K562 (cell line): Measurements from ENCODE around the gene DKK3. TPM values are rescaled to one million over a fixed set of nuclear protein-coding genes. Genes with fewer than 3 reads are reported as not detected.

Experiments used
- ATAC-seq: fragments of 200-7000 bp; cut with Tn5 transposase; 3 replicates; pipeline ENCODE4 v1.9.1; 2020; ENCODE audit warnings: moderate library complexity
- BruUV-seq: library from RNA; stranded (reverse); fragments of 400-500 nt; replicated peaks from 2 replicates; lab custom pipeline; 2021; lab: Mats Ljungman, UMichigan
- CTCF ChIA-PET: fragments of 300-600 bp; formaldehyde crosslinking; extraction: SDS; loops from one replicate; lab custom pipeline; 2021; ENCODE audit warnings: low intra/inter-chr PET ratio; lab: Yijun Ruan, JAX
- POLR2A ChIA-PET: fragments of 300-600, 350-650 bp; sonication (Branson Sonifier 250); formaldehyde crosslinking; extraction: SDS; loops from one replicate; lab custom pipeline; 2021; ENCODE audit warnings: antibody characterized with exemption, inconsistent platforms; lab: Yijun Ruan, JAX
- DNase-seq, 4 experiments: peaks; one replicate each; pipeline versions ENCODE4 v3.0.0 to v3.0.0-alpha.2; 2011 to 2018; ENCODE audit warnings: low spot score in 3 of 4, mixed read lengths in 3 of 4; ENCODE audit errors: extremely low read depth in 1 of 4
- FAIRE-seq: peaks from 2 replicates; lab custom pipeline; 2011; peaks lifted over from hg19 to GRCh38; lab: Jason Lieb, UNC
- H2AFZ ChIP-seq: 2 replicates; pipeline ENCODE4 v1.6.0; 2011; ENCODE audit warnings: low read depth, low read length, control low read depth, inconsistent platforms
- H3K27ac ChIP-seq: fragments of 200-600 bp; 3 replicates; pipeline ENCODE4 v1.8.0; 2011; ENCODE audit warnings: low read depth, mild to moderate bottlenecking, control low read depth, inconsistent platforms, low read length, moderate library complexity, mixed read lengths; ENCODE audit errors: extremely low read depth
- H3K27me3 ChIP-seq, 2 experiments: fragments of 300-600 bp in 1 of 2; 2 replicates in 1 of 2; 3 replicates in 1 of 2; pipeline versions ENCODE4 v1.6.0 to v1.8.0; 2011; ENCODE audit warnings: inconsistent platforms in 2 of 2, low read length in 2 of 2, mild to moderate bottlenecking in 1 of 2, mixed read lengths in 1 of 2, moderate library complexity in 1 of 2; ENCODE audit not compliant: control insufficient read depth in 2 of 2, insufficient read depth in 2 of 2
- H3K36me3 ChIP-seq: fragments of 300-600 bp; 3 replicates; pipeline ENCODE4 v1.8.0; 2011; ENCODE audit warnings: mild to moderate bottlenecking, low read length, inconsistent platforms; ENCODE audit not compliant: control insufficient read depth, insufficient read depth
- H3K4me1 ChIP-seq, 2 experiments: fragments of 200-600 bp in 1 of 2; replicated peaks in 1 of 2; 2 replicates in 1 of 2; 3 replicates in 1 of 2; pipeline versions ENCODE4 v1.5.1 to v1.8.0; 2011; ENCODE audit warnings: inconsistent platforms in 2 of 2, low read length in 2 of 2, mild to moderate bottlenecking in 1 of 2, mixed read lengths in 1 of 2, moderate library complexity in 1 of 2; ENCODE audit not compliant: control insufficient read depth in 2 of 2, insufficient read depth in 2 of 2
- H3K4me2 ChIP-seq: 2 replicates; pipeline ENCODE4 v1.6.1; 2011; ENCODE audit warnings: low read length, control low read depth, inconsistent platforms, mixed read lengths; ENCODE audit not compliant: insufficient read depth
- H3K4me3 ChIP-seq: fragments of 200-600 bp; sonication (generic), shearing (Covaris generic); 2 replicates; pipeline ENCODE4 v1.5.1; 2016; ENCODE audit warnings: control low read depth, inconsistent platforms
- H3K79me2 ChIP-seq: fragments of 200-600 bp; 3 replicates; pipeline ENCODE4 v1.8.0; 2011; ENCODE audit warnings: low read length, inconsistent platforms; ENCODE audit not compliant: control insufficient read depth, insufficient read depth
- H3K9ac ChIP-seq, 2 experiments: 2 replicates each; pipeline versions ENCODE4 v1.6.0 to v1.6.1; 2011; ENCODE audit warnings: low read depth in 2 of 2, low read length in 2 of 2, control low read depth in 1 of 2, inconsistent platforms in 1 of 2, mild to moderate bottlenecking in 1 of 2, mixed read lengths in 1 of 2; ENCODE audit not compliant: insufficient read depth in 1 of 2
- H3K9me1 ChIP-seq: one replicate; pipeline ENCODE4 v1.6.0; 2011; ENCODE audit warnings: inconsistent platforms, mild to moderate bottlenecking, low read length, moderate library complexity; ENCODE audit not compliant: control insufficient read depth, insufficient read depth
- H3K9me3 ChIP-seq: replicated peaks from 2 replicates; pipeline ENCODE4 v1.5.1; 2011; ENCODE audit warnings: low read depth, low read length, inconsistent platforms; ENCODE audit not compliant: control insufficient read depth, insufficient read depth
- H4K20me1 ChIP-seq: replicated peaks from 2 replicates; pipeline ENCODE4 v1.6.1; 2011; ENCODE audit warnings: low read length, inconsistent platforms, mixed read lengths; ENCODE audit not compliant: control insufficient read depth, insufficient read depth
- CBX1 ChIP-seq: sonication (generic); IDR thresholded peaks from 2 replicates; pipeline ENCODE4 v1.6.1; 2016; ENCODE audit warnings: antibody characterized with exemption, low read depth, mild to moderate bottlenecking
- CEBPG ChIP-seq, 3 experiments: fragments of 200-800 bp in 1 of 3; sonication (Bioruptor generic) in 1 of 3; sonication (generic) in 1 of 3; formaldehyde crosslinking in 1 of 3; IDR thresholded peaks in 2 of 3; conservative IDR thresholded peaks in 1 of 3; 2 replicates each; pipeline versions ENCODE4 v1.6.1 to v1.8.0; 2016 to 2022; ENCODE audit warnings: missing compliant biosample characterization in 2 of 3, missing genetic modification characterization in 2 of 3, mild to moderate bottlenecking in 1 of 3, missing genetic modification reagents in 1 of 3
- NR2C2 ChIP-seq, 2 experiments: fragments of 200-800 bp in 1 of 2; sonication (Bioruptor generic) in 1 of 2; sonication (generic) in 1 of 2; formaldehyde crosslinking in 1 of 2; IDR thresholded peaks; 2 replicates each; pipeline versions ENCODE4 v1.6.1 to v1.8.0; 2016 to 2022; ENCODE audit warnings: mild to moderate bottlenecking in 1 of 2, missing compliant biosample characterization in 1 of 2, missing genetic modification characterization in 1 of 2, missing genetic modification reagents in 1 of 2
- TAF9B ChIP-seq: fragments of 450-650 bp; IDR thresholded peaks from 2 replicates; pipeline ENCODE4 v1.6.1; 2018; ENCODE audit warnings: mild to moderate bottlenecking; ENCODE audit not compliant: partially characterized antibody
- TCF7 ChIP-seq: sonication (generic); IDR thresholded peaks from 2 replicates; pipeline ENCODE4 v1.6.1; 2016; ENCODE audit warnings: antibody characterized with exemption, borderline replicate concordance
- TEAD1 ChIP-seq, 2 experiments: fragments of 450-650 bp in 1 of 2; sonication (generic) in 1 of 2; formaldehyde crosslinking; IDR thresholded peaks; 2 replicates each; pipeline versions ENCODE4 v1.4.0 to v1.8.0; 2020 to 2022; ENCODE audit warnings: mild to moderate bottlenecking in 2 of 2, missing genetic modification reagents in 1 of 2
- ZFPM2 ChIP-seq: fragments of 250-450 bp; sonication (Bioruptor Pico); IDR thresholded peaks from 2 replicates; pipeline ENCODE4 v1.5.1; 2022; ENCODE audit warnings: mild to moderate bottlenecking
- ZNF253 ChIP-seq: fragments of 250-450 bp; sonication (Bioruptor Pico); conservative IDR thresholded peaks from 2 replicates; pipeline ENCODE4 v1.6.1; 2021; ENCODE audit warnings: mild to moderate bottlenecking
- ZNF507 ChIP-seq: conservative IDR thresholded peaks from 2 replicates; pipeline ENCODE4 v1.6.1; 2017; ENCODE audit warnings: missing genetic modification characterization, missing compliant biosample characterization
- WGBS: fragments of 100-300 bp; shearing (Covaris generic); methylation state at CpG from one replicate; pipeline ENCODE4 v1.1.6; 2016; ENCODE audit warnings: low coverage, mixed read lengths; ENCODE audit not compliant: insufficient coverage; ENCODE audit errors: missing lambda C conversion rate; 5-methylcytosine and 5-hydroxymethylcytosine counted together
- in situ Hi-C: fragments of 300-500 bp; cut with MboI; formaldehyde crosslinking; loops from 4 replicates; pipeline ENCODE4 v1.15.0; 2018; ENCODE audit warnings: inconsistent platforms, mixed read lengths
- intact Hi-C: fragments of 100-400 bp; cut with micrococcal nuclease; formaldehyde crosslinking; loops from 2 replicates; pipeline ENCODE4 v1.14.2; 2022
- polyA plus RNA-seq, 8 experiments: library from polyadenylated mRNA; depleted of rRNA in 4 of 8; stranded (reverse) in 5 of 8; unstranded in 3 of 8; fragments of >200 nt; fragmentation: Nextera tagmentation in 2 of 8; fragmentation: Illumina TruSeq in 1 of 8; extraction: Ambion mirVana in 2 of 8; extraction: Trizol in 1 of 8; gene quantifications; 2 replicates each; pipeline versions ENCODE4 v1.2.1 to v1.2.3, GENCODE V29; 2011 to 2014; ENCODE audit warnings: inconsistent platforms in 1 of 8, missing spikeins in 1 of 8
- total RNA-seq, 7 experiments: library from RNA; depleted of rRNA in 6 of 7; stranded (reverse); fragments of >200 nt in 6 of 7; fragmentation: Illumina TruSeq in 2 of 7; extraction: Trizol in 2 of 7; gene quantifications; 2 replicates each; pipeline versions ENCODE4 v1.2.1 to v1.2.3, GENCODE V29; 2011 to 2021; ENCODE audit warnings: low replicate concordance in 1 of 7
- TF ChIP-seq, protein P1 (sequence below): sonication (generic); formaldehyde crosslinking; IDR thresholded peaks from 2 replicates; pipeline ENCODE4 v1.8.0; 2023; ENCODE audit warnings: mild to moderate bottlenecking, missing genetic modification reagents

The DKK3 gene
- total and polyA plus RNA-seq, 9 of the 15 experiments (the other 6 are each of a cell fraction or from before 2014, with no cell fraction given) = 0.14 to 0.85 (median 0.38) TPM; not detected in 6

GRCh38 chr11:12005061-12005460, 3.4 kb downstream of the DKK3 start:
- ATAC-seq = no peak
- Histone ChIP-seq H3K79me2 (no peaks in the 10 kb centered on the region), H2AFZ (no peak overlapping the region), H3K9me1 (no peaks in the 10 kb centered on the region), H3K27ac (no peak overlapping the region), H3K4me1 (peaks cover 0 to 14% of the 10 kb centered on the region in 2 experiments; a peak in 2 of 5 replicates), H3K9me3 (no peaks in the 10 kb centered on the region), H4K20me1 (no peaks in the 10 kb centered on the region; the same call in 1 of the 2 replicates), H3K9ac (no peak overlapping the region), H3K4me3 (no peak overlapping the region), H3K36me3 (no peaks in the 10 kb centered on the region), H3K27me3 (peaks cover 36 to 51% of the 10 kb centered on the region in 2 experiments; a peak in 4 of 5 replicates), H3K4me2 (no peak overlapping the region)
- 2% methylated on average over 4 of the region's 4 CpGs for WGBS
- FAIRE-seq = no peak
- POLR2A ChIA-PET = interaction anchor here (0.5 to 1.4 kb wide), 3 partner anchors 13 to 298 kb away, joined by 3 to 4 read pairs (median 3); no protein-coding TSS in a partner anchor
- BruUV-seq = no TSS peak
- intact Hi-C loops = no loop called here
- CTCF ChIA-PET = no interaction called here
- in situ Hi-C loops = no loop called here
- TF ChIP-seq ZFPM2 (CRISPR knock-in tag) (no peak), ZNF253 (no peak), ZNF507 (no peak), TCF7 (no peak), TAF9B (no peak), CEBPG (CRISPR knock-in tag; IDR thresholded peaks at IDR 0.05) (no peak), CEBPG (tag; conservative IDR thresholded peaks at IDR 0.05 in 1 of 2, IDR thresholded peaks at IDR 0.05 in 1 of 2) (no peak), CBX1 (no peak), NR2C2 (CRISPR knock-in tag; IDR thresholded peaks at IDR 0.05) (no peak), NR2C2 (tag; IDR thresholded peaks at IDR 0.05) (no peak), TEAD1 (CRISPR knock-in tag; IDR thresholded peaks at IDR 0.05) (no peak)
- TF ChIP-seq, protein P1, sequence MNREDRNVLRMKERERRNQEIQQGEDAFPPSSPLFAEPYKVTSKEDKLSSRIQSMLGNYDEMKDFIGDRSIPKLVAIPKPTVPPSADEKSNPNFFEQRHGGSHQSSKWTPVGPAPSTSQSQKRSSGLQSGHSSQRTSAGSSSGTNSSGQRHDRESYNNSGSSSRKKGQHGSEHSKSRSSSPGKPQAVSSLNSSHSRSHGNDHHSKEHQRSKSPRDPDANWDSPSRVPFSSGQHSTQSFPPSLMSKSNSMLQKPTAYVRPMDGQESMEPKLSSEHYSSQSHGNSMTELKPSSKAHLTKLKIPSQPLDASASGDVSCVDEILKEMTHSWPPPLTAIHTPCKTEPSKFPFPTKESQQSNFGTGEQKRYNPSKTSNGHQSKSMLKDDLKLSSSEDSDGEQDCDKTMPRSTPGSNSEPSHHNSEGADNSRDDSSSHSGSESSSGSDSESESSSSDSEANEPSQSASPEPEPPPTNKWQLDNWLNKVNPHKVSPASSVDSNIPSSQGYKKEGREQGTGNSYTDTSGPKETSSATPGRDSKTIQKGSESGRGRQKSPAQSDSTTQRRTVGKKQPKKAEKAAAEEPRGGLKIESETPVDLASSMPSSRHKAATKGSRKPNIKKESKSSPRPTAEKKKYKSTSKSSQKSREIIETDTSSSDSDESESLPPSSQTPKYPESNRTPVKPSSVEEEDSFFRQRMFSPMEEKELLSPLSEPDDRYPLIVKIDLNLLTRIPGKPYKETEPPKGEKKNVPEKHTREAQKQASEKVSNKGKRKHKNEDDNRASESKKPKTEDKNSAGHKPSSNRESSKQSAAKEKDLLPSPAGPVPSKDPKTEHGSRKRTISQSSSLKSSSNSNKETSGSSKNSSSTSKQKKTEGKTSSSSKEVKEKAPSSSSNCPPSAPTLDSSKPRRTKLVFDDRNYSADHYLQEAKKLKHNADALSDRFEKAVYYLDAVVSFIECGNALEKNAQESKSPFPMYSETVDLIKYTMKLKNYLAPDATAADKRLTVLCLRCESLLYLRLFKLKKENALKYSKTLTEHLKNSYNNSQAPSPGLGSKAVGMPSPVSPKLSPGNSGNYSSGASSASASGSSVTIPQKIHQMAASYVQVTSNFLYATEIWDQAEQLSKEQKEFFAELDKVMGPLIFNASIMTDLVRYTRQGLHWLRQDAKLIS (CRISPR knock-in tag) = no peak
- no peak for DNase-seq
